Neuron (in vitro differentiated cells): ENCODE data around the gene EHD4.

Experiments
- H2AFZ ChIP-seq: one replicate; pipeline ENCODE4 v1.6.1; 2013; ENCODE audit warnings: low read depth, mild to moderate bottlenecking, inconsistent platforms, low read length, moderate library complexity
- H3K27me3 ChIP-seq: one replicate; pipeline ENCODE4 v1.6.1; 2013; ENCODE audit warnings: low read length; ENCODE audit not compliant: insufficient read depth
- H3K36me3 ChIP-seq: one replicate; pipeline ENCODE4 v1.6.1; 2013; ENCODE audit warnings: low read length; ENCODE audit not compliant: insufficient read depth
- H3K4me1 ChIP-seq: one replicate; pipeline ENCODE4 v1.6.1; 2013; ENCODE audit warnings: low read length; ENCODE audit not compliant: insufficient read depth
- H3K4me3 ChIP-seq: 2 replicates; pipeline ENCODE4 v1.5.1; 2013; ENCODE audit warnings: mild to moderate bottlenecking, low read length, moderate library complexity
- H3K9me3 ChIP-seq: one replicate; pipeline ENCODE4 v1.6.1; 2013; ENCODE audit warnings: low read length

The EHD4 gene

GRCh38 chr15:41919201-41919820, 53.0 kb downstream of the EHD4 start:
- Histone ChIP-seq H3K27me3 (no peaks in the 10 kb centered on the region), H3K4me3 (no peak overlapping the region), H3K4me1 (peaks cover 23% of the 10 kb centered on the region), H3K9me3 (no peaks in the 10 kb centered on the region), H3K36me3 (no peaks in the 10 kb centered on the region), H2AFZ (no peak overlapping the region)

- H3K9me3 ChIP-seq: no peaks in the 10 kb centered on the region
- H2AFZ ChIP-seq: no peak overlapping the region
- H3K27me3 ChIP-seq: no peaks in the 10 kb centered on the region
- H3K36me3 ChIP-seq: no peaks in the 10 kb centered on the region
- no peak overlapping the region for H3K4me3 ChIP-seq
- H3K4me1 ChIP-seq: peaks cover 23% of the 10 kb centered on the region
Observed at GRCh38 chr15:41918506-41919126, 53.7 kb downstream of the EHD4 start.

DNA sequence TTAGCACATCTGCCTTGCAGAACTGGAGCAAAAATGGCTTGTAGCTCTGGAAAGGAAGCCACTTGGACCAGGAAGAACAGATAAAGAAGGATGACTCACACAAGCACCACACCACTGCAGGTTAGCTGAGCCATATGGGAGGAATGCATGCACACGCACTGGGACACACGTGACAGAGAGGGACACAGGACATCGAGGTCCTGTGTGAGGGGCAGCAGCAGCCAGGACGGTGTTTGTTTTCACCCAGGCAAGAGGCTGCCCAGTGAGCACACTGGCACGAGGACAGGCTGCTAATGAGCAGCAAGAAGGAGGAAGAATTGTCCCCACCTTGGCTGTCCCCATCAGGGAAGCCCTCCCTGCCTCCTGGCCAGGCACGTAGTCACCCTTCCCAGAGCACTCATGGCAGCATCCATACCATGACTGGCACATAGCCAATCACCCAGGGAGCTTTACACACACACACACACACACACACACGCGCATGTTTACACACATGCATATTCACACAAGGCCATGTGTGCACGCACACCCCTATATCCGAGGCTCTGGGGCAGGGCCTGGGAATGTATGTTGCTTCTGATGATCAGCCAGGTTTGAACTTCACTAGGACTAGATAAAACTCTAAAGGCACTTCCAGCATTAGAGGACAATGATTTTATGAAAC, 54.5 kb downstream of the EHD4 start:
- Histone ChIP-seq H3K36me3 (no peaks in the 10 kb centered on the region), H3K9me3 (no peaks in the 10 kb centered on the region), H3K4me1 (peaks cover 23% of the 10 kb centered on the region), H3K4me3 (no peak overlapping the region), H3K27me3 (no peaks in the 10 kb centered on the region), H2AFZ (no peak overlapping the region)

GRCh38 chr15:41915255-41915994, 56.9 kb downstream of the EHD4 start:
- no peaks in the 10 kb centered on the region for H3K9me3 ChIP-seq
- no peaks in the 10 kb centered on the region for H3K27me3 ChIP-seq
- H3K4me3 ChIP-seq: no peak overlapping the region
- peaks cover 11% of the 10 kb centered on the region for H3K4me1 ChIP-seq
- no peaks in the 10 kb centered on the region for H3K36me3 ChIP-seq
- no peak overlapping the region for H2AFZ ChIP-seq

DNA sequence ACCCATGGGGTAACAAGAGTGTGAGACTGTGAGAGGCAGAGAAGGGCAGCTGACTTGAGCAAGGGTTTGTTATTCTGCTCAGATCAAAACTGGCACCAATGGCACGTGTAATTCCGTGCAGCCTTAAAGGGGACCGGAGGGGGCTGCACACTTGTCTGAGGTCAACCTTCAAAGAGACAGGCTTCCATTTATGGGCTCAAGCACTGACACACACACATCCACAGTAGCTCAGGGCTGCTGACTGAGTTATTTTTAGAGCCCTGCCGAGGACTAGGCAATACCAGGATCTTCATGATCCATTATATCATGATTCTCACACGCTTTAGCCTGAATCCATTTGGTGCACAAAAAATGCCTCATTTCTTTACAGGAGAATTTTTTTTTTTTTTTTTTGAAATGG, 57.9 kb downstream of the EHD4 start:
- Histone ChIP-seq H3K4me1 (peaks cover 2% of the 10 kb centered on the region), H3K4me3 (no peak overlapping the region), H3K9me3 (no peaks in the 10 kb centered on the region), H2AFZ (no peak overlapping the region), H3K36me3 (no peaks in the 10 kb centered on the region), H3K27me3 (no peaks in the 10 kb centered on the region)

DNA sequence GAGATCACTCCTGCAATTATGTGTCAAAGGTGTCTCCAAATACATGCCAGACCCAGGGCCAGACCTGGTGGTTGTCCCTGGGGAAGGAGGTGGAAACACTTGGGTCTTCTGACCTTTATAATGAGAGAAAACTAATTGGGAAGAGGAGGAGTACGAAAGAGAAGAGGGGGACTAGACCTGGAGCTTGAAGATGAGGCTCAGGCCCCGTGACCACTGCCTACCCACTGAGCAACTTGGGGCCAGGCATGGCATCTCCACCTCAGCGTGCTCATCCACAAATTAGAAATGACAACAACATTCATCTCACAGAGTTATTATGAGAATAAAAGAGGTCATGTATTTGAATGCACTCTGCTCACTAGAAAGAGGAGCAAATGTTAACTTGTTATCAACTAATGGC, 59.1 kb downstream of the EHD4 start:
- no peaks in the 10 kb centered on the region for H3K4me1 ChIP-seq
- no peak overlapping the region for H2AFZ ChIP-seq
- H3K9me3 ChIP-seq: no peaks in the 10 kb centered on the region
- H3K27me3 ChIP-seq: no peaks in the 10 kb centered on the region
- no peaks in the 10 kb centered on the region for H3K36me3 ChIP-seq
- no peak overlapping the region for H3K4me3 ChIP-seq

DNA sequence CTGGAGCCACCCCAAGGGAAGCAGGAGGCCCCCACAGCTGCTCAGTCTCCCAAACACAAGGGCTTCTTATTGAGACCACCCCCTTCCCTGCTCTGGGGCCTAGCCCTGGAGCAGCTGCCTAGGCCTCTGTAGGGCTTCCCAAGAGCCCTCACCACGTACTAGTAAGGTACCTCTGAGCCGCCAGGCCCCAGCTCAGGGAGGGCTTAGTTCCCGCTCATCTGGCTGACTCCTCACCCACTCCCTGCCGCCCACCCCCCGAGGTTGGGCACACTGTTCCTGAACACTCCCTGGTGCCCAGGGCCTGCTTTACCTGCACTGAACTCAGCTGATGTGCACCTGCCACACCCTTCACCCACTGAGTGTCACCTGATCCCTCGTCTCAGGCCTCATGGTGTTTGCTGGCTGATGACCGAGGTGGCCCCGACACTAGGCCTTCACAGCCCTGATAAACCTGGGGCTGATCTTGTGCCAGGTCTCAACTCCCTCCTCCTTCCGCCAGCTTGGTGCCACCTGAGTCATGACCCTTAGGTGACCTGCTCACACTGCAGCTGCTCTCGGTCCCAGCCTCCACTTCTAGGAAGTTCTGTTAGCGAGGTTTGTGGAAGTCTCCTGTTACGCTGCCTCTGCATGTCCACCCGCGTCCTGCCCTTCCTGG, 60.5 kb downstream of the EHD4 start:
- no peaks in the 10 kb centered on the region for H3K36me3 ChIP-seq
- H3K27me3 ChIP-seq: no peaks in the 10 kb centered on the region
- no peaks in the 10 kb centered on the region for H3K4me1 ChIP-seq
- no peak overlapping the region for H2AFZ ChIP-seq
- H3K9me3 ChIP-seq: no peaks in the 10 kb centered on the region
- no peak overlapping the region for H3K4me3 ChIP-seq

DNA sequence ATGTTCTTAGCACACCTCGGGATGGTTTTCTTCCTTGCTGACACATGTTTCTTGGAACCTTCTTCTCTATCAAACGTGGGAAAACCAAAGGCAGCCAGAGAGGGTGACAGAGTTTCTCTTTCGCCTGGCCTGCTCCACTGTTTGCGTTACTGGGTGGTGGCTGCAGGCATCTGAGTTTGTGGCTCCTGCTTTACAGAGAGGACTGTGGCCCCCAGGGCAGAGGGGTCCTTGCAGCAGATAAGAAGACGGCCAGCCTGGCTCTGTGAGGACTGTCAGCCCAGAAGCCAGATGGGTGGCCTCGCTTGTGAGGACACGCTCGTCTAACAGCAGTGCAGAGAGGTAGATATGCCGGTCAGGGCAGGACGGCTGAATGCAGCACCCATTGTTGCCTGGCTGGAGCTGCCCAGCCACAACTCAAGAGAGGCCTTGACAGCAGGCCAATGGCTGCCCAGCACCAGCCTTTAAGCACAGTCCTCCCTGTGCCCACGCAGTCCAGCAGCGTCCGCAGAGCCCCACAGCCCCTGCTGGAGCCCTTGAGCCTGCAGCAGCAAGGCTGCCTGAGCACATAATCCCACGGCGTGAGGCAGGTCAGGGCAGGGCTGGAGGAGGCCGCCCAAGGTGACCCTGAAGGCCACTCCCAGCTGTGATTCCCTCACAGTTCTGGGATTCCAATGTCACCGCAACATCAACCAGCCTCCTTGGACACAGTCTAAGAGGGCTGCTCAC, 63.5 kb downstream of the EHD4 start:
- Histone ChIP-seq H3K27me3 (no peaks in the 10 kb centered on the region), H3K4me3 (no peak overlapping the region), H3K36me3 (no peaks in the 10 kb centered on the region), H2AFZ (no peak overlapping the region), H3K4me1 (peaks cover 5% of the 10 kb centered on the region), H3K9me3 (peaks cover 3% of the 10 kb centered on the region)

DNA sequence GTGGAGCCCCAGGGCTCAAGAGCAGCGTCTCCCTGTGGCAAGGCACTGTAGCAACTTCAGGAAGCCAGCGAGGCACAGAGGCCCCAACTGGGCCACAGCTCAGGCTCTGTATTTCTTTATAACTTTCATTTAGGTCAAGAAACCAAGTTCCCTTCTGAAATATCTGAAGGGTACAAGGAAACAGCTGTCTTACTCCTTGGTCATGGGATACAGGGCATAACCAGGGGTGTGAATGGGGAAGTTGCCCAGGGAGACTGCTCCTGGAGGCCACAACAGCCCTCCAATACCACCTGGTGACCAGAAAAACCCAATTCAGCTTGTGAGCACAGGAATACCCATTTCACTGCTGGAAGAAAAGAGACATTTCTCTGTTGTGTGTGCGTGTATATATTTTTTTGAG, 65.2 kb downstream of the EHD4 start:
- Histone ChIP-seq H2AFZ (no peak overlapping the region), H3K9me3 (peaks cover 3% of the 10 kb centered on the region), H3K36me3 (no peaks in the 10 kb centered on the region)

GRCh38 chr15:41906608-41907007, 65.7 kb downstream of the EHD4 start:
- Histone ChIP-seq H3K27me3 (no peaks in the 10 kb centered on the region), H3K4me3 (no peak overlapping the region), H3K36me3 (no peaks in the 10 kb centered on the region), H3K4me1 (peaks cover 9% of the 10 kb centered on the region), H3K9me3 (peaks cover 3% of the 10 kb centered on the region), H2AFZ (no peak overlapping the region)

More for the DNA sequence above, 65.2 kb downstream of the EHD4 start:
- Histone ChIP-seq H3K4me1 (peaks cover 9% of the 10 kb centered on the region), H3K27me3 (no peaks in the 10 kb centered on the region), H3K4me3 (no peak overlapping the region)

DNA sequence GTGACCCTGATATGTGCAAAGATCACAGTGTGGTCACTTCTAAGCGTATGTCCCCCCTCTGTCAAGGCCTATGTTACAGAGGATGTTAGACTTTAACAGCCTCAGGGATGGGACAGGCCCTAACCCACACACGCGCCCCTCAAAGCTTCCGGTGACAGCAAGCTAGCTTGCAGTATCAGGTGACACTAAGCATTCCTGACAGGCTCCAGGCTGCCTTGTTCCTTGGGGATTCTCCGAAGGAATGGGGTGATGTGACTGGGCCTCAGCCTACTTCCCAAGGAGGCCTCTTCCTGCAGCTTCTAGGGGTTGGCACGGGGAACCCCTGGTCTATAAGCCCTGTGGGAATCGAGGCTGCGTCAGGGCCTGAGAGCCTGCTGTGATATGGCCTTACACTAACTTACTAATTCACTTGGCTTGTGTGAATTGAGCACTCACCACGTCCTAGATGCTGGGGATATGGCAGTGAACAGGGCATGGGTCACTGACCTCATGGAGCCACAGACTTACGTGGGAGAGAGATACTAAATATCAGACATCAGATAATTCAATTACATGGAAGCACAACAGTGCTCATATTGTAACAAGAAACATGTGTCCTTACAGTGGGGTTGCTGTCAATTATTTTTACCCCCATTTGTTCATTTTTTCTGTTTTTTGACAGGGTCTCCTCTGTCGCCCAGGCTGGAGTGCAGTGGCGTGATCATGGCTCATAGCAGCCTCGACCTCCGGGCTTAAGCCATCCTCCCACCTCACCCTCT, 67.1 kb downstream of the EHD4 start:
- H3K27me3 ChIP-seq: no peaks in the 10 kb centered on the region
- H3K36me3 ChIP-seq: peaks cover 4% of the 10 kb centered on the region
- H3K4me3 ChIP-seq: no peak overlapping the region
- H3K4me1 ChIP-seq: peaks cover 9% of the 10 kb centered on the region
- peaks cover 3% of the 10 kb centered on the region for H3K9me3 ChIP-seq
- no peak overlapping the region for H2AFZ ChIP-seq

DNA sequence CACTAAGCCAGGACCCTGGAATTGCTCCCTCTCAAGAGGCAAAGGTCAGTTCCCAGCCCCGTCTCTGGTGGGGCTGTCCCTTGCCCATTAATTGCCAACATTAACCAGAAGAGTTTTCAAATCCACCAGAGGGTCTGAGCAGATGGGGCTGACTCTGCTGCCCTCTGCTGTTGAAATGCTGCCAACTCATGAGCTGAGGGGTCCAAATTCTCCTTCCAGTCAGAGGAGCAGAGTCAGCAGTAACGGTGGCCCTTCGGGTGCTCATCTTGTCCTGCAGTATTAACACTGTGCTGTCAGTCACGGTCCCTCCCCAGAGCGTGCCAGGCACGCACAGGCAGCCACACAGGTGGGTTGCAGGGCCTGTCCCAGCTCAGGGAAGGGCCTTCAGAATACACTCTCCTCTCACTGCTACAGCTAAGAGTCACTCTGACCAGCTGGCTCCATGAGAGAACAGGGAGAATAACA, 67.8 kb downstream of the EHD4 start:
- H3K9me3 ChIP-seq: peaks cover 3% of the 10 kb centered on the region
- peaks cover 9% of the 10 kb centered on the region for H3K4me1 ChIP-seq
- H3K36me3 ChIP-seq: peaks cover 4% of the 10 kb centered on the region

More for the DNA sequence above, 67.8 kb downstream of the EHD4 start:
- Histone ChIP-seq H3K4me3 (no peak overlapping the region), H3K27me3 (no peaks in the 10 kb centered on the region), H2AFZ (no peak overlapping the region)
